Measurements from ENCODE around the gene PLCB2. TPM values are rescaled to one million over a fixed set of nuclear protein-coding genes. Genes with fewer than 3 reads are reported as not detected.

The PLCB2 gene
- total RNA-seq, 3 donors from 2014 or later (not counting 1 experiment from before 2014, with no cell fraction given), result 345 to 440 (median 432) TPM

- ATAC-seq (no peak), DNase-seq (no peak)
- Mint-ChIP-seq H3K4me1 (peaks cover 0 to 24% of the 10 kb centered on the region in 2 donors), H3K9me3 (no peaks in the 10 kb centered on the region), H3K4me3 (no peak overlapping the region), H3K27me3 (ENCODE audit: low read depth in 2 of 2) (peaks cover 0 to 2% of the 10 kb centered on the region in 2 donors), H3K36me3 (no peaks in the 10 kb centered on the region), H3K27ac (no peak overlapping the region)
- TF ChIP-seq, protein P1, sequence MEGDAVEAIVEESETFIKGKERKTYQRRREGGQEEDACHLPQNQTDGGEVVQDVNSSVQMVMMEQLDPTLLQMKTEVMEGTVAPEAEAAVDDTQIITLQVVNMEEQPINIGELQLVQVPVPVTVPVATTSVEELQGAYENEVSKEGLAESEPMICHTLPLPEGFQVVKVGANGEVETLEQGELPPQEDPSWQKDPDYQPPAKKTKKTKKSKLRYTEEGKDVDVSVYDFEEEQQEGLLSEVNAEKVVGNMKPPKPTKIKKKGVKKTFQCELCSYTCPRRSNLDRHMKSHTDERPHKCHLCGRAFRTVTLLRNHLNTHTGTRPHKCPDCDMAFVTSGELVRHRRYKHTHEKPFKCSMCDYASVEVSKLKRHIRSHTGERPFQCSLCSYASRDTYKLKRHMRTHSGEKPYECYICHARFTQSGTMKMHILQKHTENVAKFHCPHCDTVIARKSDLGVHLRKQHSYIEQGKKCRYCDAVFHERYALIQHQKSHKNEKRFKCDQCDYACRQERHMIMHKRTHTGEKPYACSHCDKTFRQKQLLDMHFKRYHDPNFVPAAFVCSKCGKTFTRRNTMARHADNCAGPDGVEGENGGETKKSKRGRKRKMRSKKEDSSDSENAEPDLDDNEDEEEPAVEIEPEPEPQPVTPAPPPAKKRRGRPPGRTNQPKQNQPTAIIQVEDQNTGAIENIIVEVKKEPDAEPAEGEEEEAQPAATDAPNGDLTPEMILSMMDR (IDR thresholded peaks at IDR 0.05), result no peak
- no peak overlapping the region for H3K4me3 ChIP-seq (ENCODE audit: low read length)
- no peaks in the 10 kb centered on the region for H3K27me3 ChIP-seq (ENCODE audit: control insufficient read depth, insufficient read depth, low read length)
- intact Hi-C loops (cut with micrococcal nuclease), result loop anchor here (10.0 kb wide), 1 partner anchor 120 kb away; no protein-coding TSS in a partner anchor
- WGBS (ENCODE audit: insufficient coverage), result 85% methylated on average over 26 of the region's 26 CpGs
- H3K27ac ChIP-seq (ENCODE audit: low read length), result no peak overlapping the region
- peaks cover 49% of the 10 kb centered on the region for H3K4me1 ChIP-seq (ENCODE audit: control insufficient read depth, insufficient read depth, low read length)
- H3K9me3 ChIP-seq (ENCODE audit: control insufficient read depth, insufficient read depth, low read length), result no peaks in the 10 kb centered on the region
- no peaks in the 10 kb centered on the region for H3K36me3 ChIP-seq (ENCODE audit: control insufficient read depth, insufficient read depth, low read length)
Measured at GRCh38 chr15:40334941-40335795, 27.4 kb upstream of the PLCB2 start.

DNA sequence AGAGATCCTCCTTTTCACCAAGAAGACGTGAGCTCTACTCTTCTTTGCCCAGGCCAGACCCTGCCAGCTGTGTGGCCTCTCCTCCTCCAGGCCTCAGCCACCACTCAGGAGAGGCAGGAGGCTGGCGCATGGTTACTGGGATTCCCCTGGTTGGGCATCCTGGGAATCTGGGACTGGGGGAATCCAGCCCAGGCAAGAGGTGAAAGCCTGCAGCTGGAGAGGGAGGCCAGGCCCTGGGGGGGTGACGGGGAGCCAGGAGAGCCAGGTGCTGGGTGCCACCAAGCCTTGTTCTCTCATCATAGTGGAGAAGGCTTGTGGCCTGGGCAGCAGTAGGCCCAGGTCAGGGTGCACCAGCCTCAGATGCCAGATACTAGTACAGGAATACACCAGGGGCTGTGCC lies 26.8 kb upstream of the PLCB2 start:
- H3K9me3 ChIP-seq (ENCODE audit: control insufficient read depth, insufficient read depth, low read length), result no peaks in the 10 kb centered on the region
- Mint-ChIP-seq H3K36me3 (no peaks in the 10 kb centered on the region), H3K27ac (peak overlapping the region in 1 of 2 donors; percentile 76), H3K27me3 (ENCODE audit: low read depth in 2 of 2) (peaks cover 0 to 2% of the 10 kb centered on the region in 2 donors), H3K9me3 (no peaks in the 10 kb centered on the region), H3K4me3 (no peak overlapping the region), H3K4me1 (peaks cover 0 to 24% of the 10 kb centered on the region in 2 donors)
- intact Hi-C loops (cut with micrococcal nuclease), result loop anchor here (10.0 kb wide), 1 partner anchor 120 kb away; no protein-coding TSS in a partner anchor
- H3K36me3 ChIP-seq (ENCODE audit: control insufficient read depth, insufficient read depth, low read length), result no peaks in the 10 kb centered on the region
- H3K27ac ChIP-seq (ENCODE audit: low read length), result peak overlapping the region; percentile 23
- no peak for DNase-seq
- H3K27me3 ChIP-seq (ENCODE audit: control insufficient read depth, insufficient read depth, low read length), result no peaks in the 10 kb centered on the region
- ATAC-seq, result no peak
- H3K4me3 ChIP-seq (ENCODE audit: low read length), result no peak overlapping the region
- WGBS (ENCODE audit: insufficient coverage), result 81% methylated on average over 3 of the region's 3 CpGs
- peaks cover 46% of the 10 kb centered on the region for H3K4me1 ChIP-seq (ENCODE audit: control insufficient read depth, insufficient read depth, low read length)
- TF ChIP-seq, protein P1 (IDR thresholded peaks at IDR 0.05), result no peak

DNA sequence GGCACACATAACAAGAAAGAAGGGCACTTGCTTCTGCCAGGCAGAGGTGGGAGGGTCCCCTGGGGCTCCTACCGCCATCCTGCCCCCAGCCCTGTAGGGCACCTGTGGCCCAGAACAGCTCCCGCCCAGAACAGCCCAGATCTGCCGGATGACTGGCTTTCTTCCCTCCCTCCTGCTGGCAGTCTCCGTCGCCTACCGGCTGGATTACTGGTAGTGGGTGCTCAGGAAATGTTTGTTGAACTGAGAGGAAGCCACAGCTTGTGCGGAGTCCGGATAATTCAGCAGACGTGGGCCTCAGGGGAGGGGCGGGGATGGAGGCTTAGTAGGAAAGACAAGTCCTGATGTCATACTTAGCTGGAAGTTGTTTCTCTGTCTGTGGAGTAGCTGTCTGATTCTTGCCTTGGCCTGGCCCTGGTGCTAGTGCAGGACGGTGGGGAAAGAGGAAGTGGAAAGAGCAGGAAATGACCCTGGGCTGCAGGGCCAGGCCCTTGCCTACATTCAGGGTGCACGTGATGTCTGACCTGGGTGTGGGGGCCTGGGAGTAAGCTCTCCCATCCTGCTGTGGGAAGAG lies 26.3 kb upstream of the PLCB2 start:
- H3K9me3 ChIP-seq (ENCODE audit: control insufficient read depth, insufficient read depth, low read length), result no peaks in the 10 kb centered on the region
- H3K36me3 ChIP-seq (ENCODE audit: control insufficient read depth, insufficient read depth, low read length), result no peaks in the 10 kb centered on the region
- H3K27ac ChIP-seq (ENCODE audit: low read length), result peak overlapping the region; percentile 39
- peaks cover 46% of the 10 kb centered on the region for H3K4me1 ChIP-seq (ENCODE audit: control insufficient read depth, insufficient read depth, low read length)
- Mint-ChIP-seq H3K36me3 (no peaks in the 10 kb centered on the region), H3K27ac (peak overlapping the region in 1 of 2 donors; percentile 76), H3K4me3 (no peak overlapping the region), H3K27me3 (ENCODE audit: low read depth in 2 of 2) (peaks cover 0 to 4% of the 10 kb centered on the region in 2 donors), H3K4me1 (peaks cover 1 to 26% of the 10 kb centered on the region in 2 donors), H3K9me3 (no peaks in the 10 kb centered on the region)
- H3K27me3 ChIP-seq (ENCODE audit: control insufficient read depth, insufficient read depth, low read length), result no peaks in the 10 kb centered on the region
- peak in 2 of 3 donors; percentile 14 to 65 for ATAC-seq
- DNase-seq, result peak in 1 of 2 donors; percentile 42
- 19% methylated on average over 11 of the region's 12 CpGs for WGBS (ENCODE audit: insufficient coverage)
- intact Hi-C loops (cut with micrococcal nuclease), result loop anchor here (10.0 kb wide), 1 partner anchor 119 kb away; no protein-coding TSS in a partner anchor
- H3K4me3 ChIP-seq (ENCODE audit: low read length), result no peak overlapping the region
- TF ChIP-seq, protein P1 (IDR thresholded peaks at IDR 0.05), result no peak
